Measurements from ENCODE around the gene FRK.
"Not testable (repeated sequence)": the region's sequence is repeated elsewhere in the genome, so short reads cannot be mapped to it uniquely, and the experiment has no call there.

Gene FRK

DNA sequence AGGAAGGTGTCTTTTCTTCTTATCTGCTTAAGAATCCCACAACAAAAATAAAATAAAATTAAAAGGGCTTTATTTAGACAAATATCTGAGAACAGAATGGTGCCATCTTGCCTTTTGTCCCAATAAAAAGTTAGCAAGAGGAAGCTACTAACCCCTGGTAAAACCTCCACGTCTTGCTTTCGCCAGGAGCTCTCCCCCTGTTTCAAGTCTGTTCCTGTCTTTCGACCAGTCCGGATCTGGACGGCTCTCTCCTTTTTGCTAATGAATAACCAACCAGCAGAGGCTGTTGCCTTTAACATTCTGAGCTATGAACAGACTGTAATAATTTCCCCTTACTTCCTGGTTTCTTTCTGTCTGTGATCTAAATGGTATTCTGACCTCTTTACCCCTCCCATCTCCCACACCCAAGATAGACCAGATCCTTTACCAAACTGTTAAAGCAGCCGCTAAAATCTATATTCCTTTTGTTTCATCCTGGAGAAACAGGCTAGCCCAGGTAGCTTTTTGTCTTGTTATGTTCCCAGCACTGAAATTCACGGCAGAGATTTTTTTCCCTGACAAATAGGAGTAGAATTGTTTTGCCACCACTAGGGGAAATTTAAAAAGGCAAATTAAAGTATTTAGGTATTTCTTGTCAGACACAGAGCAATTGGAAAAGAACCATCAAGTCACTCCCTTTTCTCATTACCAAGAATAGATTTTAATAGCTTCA lies at the start of gene FRK:
FRK (minus strand) TSS at position 320 of the 712 bp plus-strand sequence. CDS start 580 bp downstream, outside the sequence.
- DNase-seq = peak; percentile 29

DNA sequence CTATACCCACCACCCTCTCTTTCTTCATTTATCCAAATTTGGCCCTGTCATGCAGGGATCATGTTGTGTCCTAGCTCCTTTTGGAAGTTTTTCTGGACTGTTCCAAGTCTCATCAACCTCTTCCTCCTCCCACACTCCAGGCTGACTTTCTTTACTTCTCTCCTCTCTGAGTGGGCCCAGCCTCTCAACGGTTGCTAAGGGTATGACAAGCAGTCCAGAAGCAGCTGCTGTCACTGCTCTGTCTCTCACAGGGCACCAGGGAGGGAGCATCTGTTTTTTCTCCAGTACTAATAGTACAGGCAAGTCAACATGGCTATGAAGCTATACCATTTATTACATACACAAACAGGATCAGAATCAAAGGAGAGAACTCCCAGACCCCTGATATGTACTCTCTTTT lies 48.1 kb upstream of the FRK start:
- no peak for DNase-seq

GRCh38 chr6:116106146-116106545 lies 45.5 kb upstream of the FRK start:
- no peak for DNase-seq

DNA sequence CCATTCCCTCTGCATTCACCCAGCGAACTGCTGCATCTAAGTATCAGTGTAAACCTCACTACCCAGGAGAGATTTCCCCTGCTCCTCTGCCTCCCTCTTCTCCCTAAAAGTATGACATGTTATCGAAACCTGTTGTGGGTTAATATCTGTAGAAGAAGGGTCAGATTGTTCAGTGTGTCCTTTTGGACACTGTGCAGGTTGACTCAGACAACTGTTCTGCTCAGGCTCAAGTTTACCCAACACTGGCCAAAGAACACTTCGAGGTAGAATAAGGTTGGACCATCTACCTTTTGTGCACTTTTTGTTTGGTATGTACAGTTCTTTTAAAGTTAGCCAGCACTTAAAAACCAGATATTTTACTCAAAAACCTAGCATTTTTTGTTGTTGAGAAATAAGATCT lies 44.6 kb upstream of the FRK start:
- DNase-seq = no peak

- DNase-seq = no peak
Measured at GRCh38 chr6:116104636-116105035, 43.9 kb upstream of the FRK start.

- DNase-seq = peak; percentile 18
Measured at GRCh38 chr6:116102873-116103272, 42.2 kb upstream of the FRK start.

DNA sequence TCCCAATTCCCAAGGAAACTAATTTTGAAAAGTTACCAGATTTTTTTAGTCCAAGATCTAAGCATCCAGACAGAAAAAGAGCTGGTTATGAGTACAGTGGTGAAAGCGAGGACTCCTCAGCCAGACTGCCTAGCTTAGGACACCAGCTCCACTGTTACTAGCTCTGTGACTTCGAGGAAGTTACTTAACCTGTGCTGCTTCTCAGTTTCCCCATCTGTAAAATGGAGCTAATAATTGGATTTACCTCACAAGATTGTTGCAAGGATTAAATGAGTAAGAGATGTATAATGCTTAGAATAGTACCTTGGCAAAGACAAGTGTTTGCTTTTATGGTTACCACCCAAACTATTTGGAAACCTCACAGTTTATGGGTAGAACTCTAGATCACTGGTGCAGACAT lies 41.1 kb upstream of the FRK start:
- no peak for DNase-seq

GRCh38 chr6:116101302-116101718 lies 40.6 kb upstream of the FRK start:
- DNase-seq = no peak

DNA sequence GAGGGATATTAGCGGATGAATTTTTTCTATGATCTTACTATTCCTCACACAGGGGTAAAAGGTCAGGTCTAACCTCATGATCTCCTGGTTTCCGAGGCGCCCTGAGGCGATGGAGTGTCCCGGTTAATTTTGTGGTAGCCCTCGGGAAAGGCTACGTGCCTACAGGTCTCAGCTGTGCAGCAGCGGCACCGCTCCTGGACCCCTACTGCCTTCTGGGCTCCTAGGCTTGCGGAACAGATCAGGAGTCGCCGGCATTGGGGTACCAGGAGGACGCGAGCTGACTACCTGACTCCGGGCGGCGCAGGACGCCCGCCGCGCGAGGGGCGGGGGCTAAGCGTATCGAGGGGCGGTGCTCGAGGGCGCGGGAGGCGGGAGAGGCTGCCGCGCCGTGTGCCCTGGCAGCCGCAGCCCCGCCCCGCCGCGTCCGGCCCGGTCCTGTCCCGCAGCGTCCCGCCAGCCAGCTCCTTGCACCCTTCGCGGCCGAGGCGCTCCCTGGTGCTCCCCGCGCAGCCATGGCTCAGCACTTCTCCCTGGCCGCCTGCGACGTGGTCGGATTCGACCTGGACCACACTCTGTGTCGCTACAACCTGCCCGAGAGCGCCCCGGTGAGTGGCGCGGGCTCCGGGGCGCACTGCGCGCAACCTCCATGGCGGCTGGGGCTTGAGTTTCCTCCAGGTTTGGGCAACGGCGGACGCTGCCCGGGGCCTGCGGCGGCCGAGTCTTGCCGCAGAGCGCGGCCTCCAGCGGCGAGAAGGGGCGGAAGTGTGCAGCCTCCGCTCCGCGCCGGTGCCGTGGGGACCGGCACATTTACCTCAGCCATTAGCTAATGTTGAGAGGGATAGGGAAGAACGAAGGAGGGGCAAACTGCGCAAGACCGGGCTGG lies 40.0 kb upstream of the FRK start, which contains the start of gene NT5DC1:
NT5DC1 (plus strand) TSS at position 435 of the 883 bp plus-strand sequence; CDS start at position 513, 78 bp downstream.
- peak; percentile 77 for DNase-seq

DNA sequence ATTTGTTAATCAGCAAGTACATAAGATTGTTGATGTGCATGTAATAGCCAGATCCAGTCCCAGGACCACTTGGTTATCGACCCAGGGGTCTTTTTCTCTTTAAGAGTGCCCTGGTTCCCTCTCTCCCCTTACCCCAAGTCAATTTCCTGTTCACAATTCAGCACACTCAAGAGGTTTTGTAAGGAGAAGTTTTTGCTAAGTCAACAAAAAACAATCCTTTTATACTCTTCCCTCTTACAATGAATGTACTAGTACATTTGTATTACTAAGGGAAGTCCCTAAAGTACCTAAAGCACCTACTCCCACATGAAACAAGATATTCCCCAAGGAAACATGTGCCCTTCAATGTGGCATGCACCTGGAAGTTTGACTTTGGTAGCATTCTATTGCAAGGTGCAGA lies 38.3 kb upstream of the FRK start:
- no peak for DNase-seq

- peak; percentile 24 for DNase-seq
Measured at GRCh38 chr6:116096979-116097816, 36.5 kb upstream of the FRK start.

DNA sequence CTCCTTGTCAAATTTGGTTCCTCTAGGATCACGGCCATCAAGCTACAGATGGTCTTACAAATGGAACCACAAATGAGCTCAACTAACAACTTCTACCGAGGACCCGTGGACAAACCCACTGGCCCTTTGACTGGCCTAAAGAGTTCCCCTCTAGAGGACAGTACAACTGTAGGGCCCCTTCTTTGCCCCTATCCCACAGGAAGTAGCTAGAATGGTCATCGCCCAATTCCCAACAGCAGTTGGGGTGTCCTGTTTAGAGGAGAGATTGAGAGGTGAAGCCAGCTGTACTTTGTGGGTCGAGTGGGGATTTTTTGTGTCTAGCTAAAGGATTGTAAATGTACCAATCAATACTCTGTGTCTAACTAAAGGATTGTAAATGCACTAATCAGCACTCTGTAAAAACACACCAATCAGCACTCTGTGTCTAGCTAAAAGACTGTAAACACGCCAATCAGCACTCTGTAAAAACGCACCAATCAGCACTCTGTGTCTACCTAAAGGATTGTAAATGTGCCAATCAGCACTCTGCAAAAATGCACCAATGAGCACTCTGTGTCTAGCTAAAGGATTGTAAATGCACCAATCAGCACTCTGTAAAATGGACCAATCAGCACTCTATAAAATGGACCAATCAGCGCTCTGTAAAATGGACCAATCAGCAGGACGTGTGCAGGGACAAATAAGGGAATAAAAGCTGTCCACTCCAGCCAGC lies 35.5 kb upstream of the FRK start:
- DNase-seq = not testable (repeated sequence)

GRCh38 chr6:116094041-116094440 lies 33.4 kb upstream of the FRK start:
- DNase-seq = no peak

DNA sequence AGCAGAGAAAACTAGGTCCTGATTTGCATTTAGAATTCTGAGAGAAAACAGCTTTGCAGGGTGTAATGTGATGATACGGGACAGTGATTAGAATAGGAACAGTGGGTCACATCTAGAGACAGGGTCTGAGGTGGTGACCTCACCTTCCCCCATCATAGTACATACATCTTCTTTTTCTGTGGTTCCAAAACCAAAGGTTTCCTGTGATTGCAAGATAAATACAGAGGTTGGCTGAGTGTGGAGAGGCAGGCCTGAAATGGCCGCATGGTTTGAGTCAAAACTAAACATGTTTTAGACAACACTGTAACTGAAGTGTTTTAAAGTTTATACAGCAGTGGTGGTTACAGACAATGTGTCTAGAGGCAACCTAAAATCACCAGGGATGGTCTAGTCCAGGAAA lies 29.6 kb upstream of the FRK start:
- DNase-seq = no peak

GRCh38 chr6:116088946-116089345 lies 28.3 kb upstream of the FRK start:
- no peak for DNase-seq

DNA sequence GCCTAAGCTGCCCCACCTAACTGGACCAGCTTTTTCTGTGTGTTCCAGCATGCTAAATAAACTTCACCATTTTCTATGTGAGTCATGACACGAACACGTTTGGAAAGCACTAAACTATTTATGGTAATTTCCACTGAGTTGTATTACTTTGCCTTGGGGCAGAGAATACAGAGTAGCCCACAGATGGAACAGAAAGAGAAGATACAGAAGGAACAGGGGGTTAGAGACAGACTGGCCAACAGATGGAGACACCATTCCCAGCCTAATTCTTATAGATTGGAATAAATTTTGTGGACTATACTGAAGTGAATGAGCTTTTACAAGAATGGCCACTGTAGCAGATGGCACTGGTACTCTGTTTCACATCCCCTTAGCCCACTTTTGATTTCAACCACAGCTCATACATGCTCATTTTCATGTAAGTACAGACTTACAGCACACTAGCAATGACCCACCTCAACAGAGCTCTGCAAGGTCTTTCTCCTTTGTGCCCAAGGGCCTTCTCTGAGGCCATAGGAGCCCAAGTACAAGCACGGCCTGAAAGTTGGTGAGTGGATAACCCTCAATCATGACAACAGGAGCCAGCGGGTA lies 26.8 kb upstream of the FRK start:
- peak; percentile 55 for DNase-seq

DNA sequence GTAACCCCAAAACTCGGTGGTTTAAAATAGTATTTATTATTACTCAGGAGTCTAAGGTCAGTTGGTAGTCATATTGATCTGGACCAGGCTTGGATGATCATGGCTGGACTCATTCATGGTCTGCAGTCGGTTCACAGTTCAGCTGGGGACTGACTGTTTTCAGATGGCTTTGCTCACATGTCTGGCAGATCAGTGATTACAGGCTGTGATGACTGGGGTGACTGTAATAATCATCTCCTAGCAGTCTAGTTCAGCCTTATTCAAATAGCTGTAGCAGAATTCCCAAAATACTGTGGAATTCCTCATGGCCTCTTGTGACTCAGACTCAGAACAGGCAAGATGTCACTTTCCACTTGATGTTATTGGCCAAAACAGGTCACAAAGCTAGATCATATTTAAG lies 23.6 kb upstream of the FRK start:
- peak; percentile 41 for DNase-seq

DNA sequence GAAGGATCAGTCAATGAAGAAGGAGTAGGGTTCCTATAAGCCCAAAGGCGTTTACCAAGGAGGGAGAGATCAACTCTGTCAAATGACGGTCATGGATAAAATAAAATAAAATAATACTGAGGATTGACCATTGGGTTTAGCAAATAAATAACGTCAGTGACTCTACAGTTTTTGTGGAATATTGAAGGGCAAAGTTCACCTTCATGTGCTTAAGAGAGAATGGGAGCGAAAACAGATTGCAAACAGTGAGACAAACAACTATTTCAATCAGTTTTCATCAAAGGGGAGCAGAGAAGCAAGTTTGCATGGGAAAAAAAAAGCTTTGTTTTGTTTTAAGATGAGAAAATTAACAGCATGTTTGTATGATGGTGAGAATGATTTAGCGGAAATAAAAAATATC lies 22.4 kb upstream of the FRK start:
- no peak for DNase-seq

DNA sequence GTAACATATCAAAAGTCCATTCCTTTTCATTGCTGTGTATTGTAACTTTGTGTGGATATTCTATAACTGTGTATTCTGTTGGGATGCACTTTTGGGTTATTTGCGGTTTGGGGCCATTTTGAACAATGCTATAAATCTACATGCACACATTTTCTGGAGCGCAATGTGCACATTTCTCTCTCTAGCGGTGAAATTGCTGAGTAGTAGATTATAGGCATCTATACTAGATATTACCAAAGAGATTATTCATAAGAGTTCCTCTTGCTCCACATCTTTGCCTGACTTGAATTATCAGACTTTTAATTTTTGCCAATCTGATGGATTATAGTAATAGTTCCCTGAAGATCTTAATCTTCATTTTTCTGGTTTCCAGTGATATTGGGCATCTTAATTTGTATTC lies 18.3 kb upstream of the FRK start:
- DNase-seq = no peak

- no peak for DNase-seq
Measured at GRCh38 chr6:116078522-116078921, 17.8 kb upstream of the FRK start.

GRCh38 chr6:116074732-116075390 lies 14.2 kb upstream of the FRK start:
- DNase-seq = no peak

Data from HCEC 1CT (cell line).